GM12878 (cell line): ENCODE results near the gene RHEB. TPM values are rescaled to one million over a fixed set of nuclear protein-coding genes. Genes with fewer than 3 reads are reported as not detected.

Experiments used
- ATF2 ChIP-seq: IDR thresholded peaks from 2 replicates; pipeline ENCODE4 v1.6.1; 2012; ENCODE audit warnings: low read length, inconsistent platforms
- BHLHE40 ChIP-seq, 2 experiments: fragments of 450-650 bp in 1 of 2; IDR thresholded peaks; 2 replicates each; pipeline ENCODE4 v1.6.1; 2011 to 2017; ENCODE audit warnings: low read depth in 2 of 2, borderline replicate concordance in 1 of 2, improper control_type of control experiment in 1 of 2, low read length in 1 of 2, mild to moderate bottlenecking in 1 of 2
- CEBPZ ChIP-seq: fragments of 150-350 bp; IDR thresholded peaks from 2 replicates; pipeline ENCODE4 v1.6.1; 2016; ENCODE audit warnings: low read depth, low read length
- ZNF24 ChIP-seq: fragments of 450-650 bp; IDR thresholded peaks from 2 replicates; pipeline ENCODE4 v1.6.1; 2017; ENCODE audit warnings: antibody characterized with exemption, mild to moderate bottlenecking
- polyA plus RNA-seq, 11 experiments: library from polyadenylated mRNA; depleted of rRNA in 4 of 11; unstranded in 6 of 11; stranded (reverse) in 5 of 11; fragments of >200 nt; fragmentation: Nextera tagmentation in 4 of 11; fragmentation: Illumina TruSeq in 1 of 11; extraction: Ambion mirVana in 4 of 11; extraction: Trizol in 1 of 11; gene quantifications; 1 replicate in 1 of 11; 2 replicates in 10 of 11; pipeline versions ENCODE4 v1.2.1 to v1.2.3, GENCODE V29; 2011 to 2016; ENCODE audit warnings: inconsistent platforms in 2 of 11, missing spikeins in 2 of 11, low read depth in 1 of 11
- total RNA-seq, 4 experiments: library from RNA; depleted of rRNA in 3 of 4; stranded (reverse); fragments of >200 nt in 3 of 4; fragmentation: Illumina TruSeq in 1 of 4; extraction: Trizol in 1 of 4; gene quantifications; 2 replicates each; pipeline versions ENCODE4 v1.2.1 to v1.2.3, GENCODE V29; 2013 to 2021

Gene RHEB
- total and polyA plus RNA-seq, 10 of the 15 experiments (the other 5 are each of a cell fraction or from before 2014, with no cell fraction given): 6.2 to 67.8 (median 38.0) TPM

- TF ChIP-seq ZNF24 (no peak), CEBPZ (no peak), ATF2 (no peak), BHLHE40 (IDR thresholded peaks at IDR 0.05; ENCODE audit: borderline replicate concordance in 1 of 2, low read depth in 2 of 2, low read length in 1 of 2) (0 out of 4 replicates have a peak, but pooled peaks of 1 of the 2 experiments have one; percentile 2)
Observed at GRCh38 chr7:151520419-151521261, 945 bp upstream of the RHEB start (continued).
